H9 (cell line): ENCODE data around the gene TUBB1. TPM values are rescaled to one million over a fixed set of nuclear protein-coding genes. Genes with fewer than 3 reads are reported as not detected.
A peak's percentile ranks its signal among the peaks of the same experiment; 100 is the strongest.

Source experiments
- DNase-seq: peaks from one replicate; pipeline ENCODE4 v3.0.0-alpha.2; 2017
- H2AFZ ChIP-seq: one replicate; pipeline ENCODE4 v1.6.1; 2013; ENCODE audit warnings: mild to moderate bottlenecking, low read length, control low read depth, moderate library complexity
- H2AK5ac ChIP-seq: 2 replicates; pipeline ENCODE4 v1.6.1; 2013; ENCODE audit warnings: low read length, control low read depth, mixed read lengths; ENCODE audit not compliant: insufficient read length
- H2BK120ac ChIP-seq: one replicate; pipeline ENCODE4 v1.6.1; 2013; ENCODE audit warnings: low read depth, mild to moderate bottlenecking, low read length, control low read depth, inconsistent platforms; ENCODE audit not compliant: poor library complexity, severe bottlenecking
- H2BK12ac ChIP-seq: 2 replicates; pipeline ENCODE4 v1.6.1; 2013; ENCODE audit warnings: low read length, control low read depth, mixed read lengths, low read depth; ENCODE audit not compliant: insufficient read length
- H2BK15ac ChIP-seq: 2 replicates; pipeline ENCODE4 v1.6.1; 2013; ENCODE audit warnings: low read depth, low read length, control low read depth
- H2BK20ac ChIP-seq: one replicate; pipeline ENCODE4 v1.6.1; 2013; ENCODE audit warnings: low read depth, mild to moderate bottlenecking, low read length, control low read depth, inconsistent platforms; ENCODE audit not compliant: poor library complexity, severe bottlenecking
- H2BK5ac ChIP-seq: 2 replicates; pipeline ENCODE4 v1.6.1; 2013; ENCODE audit warnings: low read length, control low read depth, mixed read lengths; ENCODE audit not compliant: insufficient read length
- H3K14ac ChIP-seq: 2 replicates; pipeline ENCODE4 v1.6.1; 2013; ENCODE audit warnings: low read length, control low read depth; ENCODE audit not compliant: insufficient read depth
- H3K18ac ChIP-seq: 2 replicates; pipeline ENCODE4 v1.6.1; 2013; ENCODE audit warnings: low read depth, mild to moderate bottlenecking, mixed read lengths, low read length, control low read depth; ENCODE audit not compliant: insufficient read length
- H3K23ac ChIP-seq: 2 replicates; pipeline ENCODE4 v1.6.1; 2013; ENCODE audit warnings: low read length, control low read depth, mixed read lengths, low read depth; ENCODE audit not compliant: insufficient read length
- H3K23me2 ChIP-seq: 2 replicates; pipeline ENCODE4 v1.6.1; 2013; ENCODE audit warnings: low read depth, mild to moderate bottlenecking, mixed read lengths, low read length, control low read depth; ENCODE audit not compliant: insufficient read length, poor library complexity, severe bottlenecking
- H3K27ac ChIP-seq: 2 replicates; pipeline ENCODE4 v1.5.1; 2013; ENCODE audit warnings: low read length, control low read depth, mixed read lengths, low read depth; ENCODE audit not compliant: insufficient read length
- H3K27me3 ChIP-seq: 2 replicates; pipeline ENCODE4 v1.6.1; 2013; ENCODE audit warnings: low read length, control low read depth, inconsistent platforms; ENCODE audit not compliant: insufficient read depth
- H3K4ac ChIP-seq: 2 replicates; pipeline ENCODE4 v1.6.1; 2013; ENCODE audit warnings: low read depth, mild to moderate bottlenecking, control low read depth, inconsistent platforms, low read length, moderate library complexity
- H3K4me1 ChIP-seq: 2 replicates; pipeline ENCODE4 v1.6.1; 2013; ENCODE audit warnings: low read length, control low read depth, inconsistent platforms; ENCODE audit not compliant: insufficient read depth
- H3K4me2 ChIP-seq: 2 replicates; pipeline ENCODE4 v1.6.1; 2013; ENCODE audit warnings: low read length, control low read depth, mixed read lengths; ENCODE audit not compliant: insufficient read length, insufficient read depth
- H3K56ac ChIP-seq: 2 replicates; pipeline ENCODE4 v1.6.1; 2013; ENCODE audit warnings: low read depth, mild to moderate bottlenecking, mixed read lengths, low read length, control low read depth; ENCODE audit not compliant: insufficient read length
- H3K79me1 ChIP-seq: 2 replicates; pipeline ENCODE4 v1.6.1; 2013; ENCODE audit warnings: low read depth, mild to moderate bottlenecking, moderate library complexity, low read length, control low read depth, inconsistent platforms; ENCODE audit not compliant: insufficient read depth, poor library complexity, severe bottlenecking
- H3K79me2 ChIP-seq: 2 replicates; pipeline ENCODE4 v1.6.1; 2013; ENCODE audit warnings: low read length, control low read depth, inconsistent platforms; ENCODE audit not compliant: insufficient read depth
- H3K9ac ChIP-seq: 2 replicates; pipeline ENCODE4 v1.6.1; 2013; ENCODE audit warnings: low read length, control low read depth, mixed read lengths; ENCODE audit not compliant: insufficient read length; ENCODE audit errors: extremely low read depth
- H3K9me3 ChIP-seq: one replicate; pipeline ENCODE4 v1.6.1; 2013; ENCODE audit warnings: low read depth, low read length, inconsistent platforms; ENCODE audit not compliant: control insufficient read depth
- H3T11ph ChIP-seq: one replicate; pipeline ENCODE4 v1.6.1; 2013; ENCODE audit warnings: mild to moderate bottlenecking, low read length, control low read depth, inconsistent platforms
- H4K20me1 ChIP-seq: one replicate; pipeline ENCODE4 v1.6.1; 2013; ENCODE audit not compliant: control insufficient read depth, insufficient read length, insufficient read depth
- H4K5ac ChIP-seq: 2 replicates; pipeline ENCODE4 v1.6.1; 2013; ENCODE audit warnings: low read depth, mild to moderate bottlenecking, mixed read lengths, low read length, control low read depth; ENCODE audit not compliant: insufficient read length
- H4K8ac ChIP-seq: replicated peaks from 2 replicates; pipeline ENCODE4 v1.6.1; 2013; ENCODE audit warnings: low read length, control low read depth, mixed read lengths, low read depth; ENCODE audit not compliant: insufficient read length
- H4K91ac ChIP-seq: 2 replicates; pipeline ENCODE4 v1.6.1; 2013; ENCODE audit warnings: low read depth, mild to moderate bottlenecking, moderate library complexity, mixed read lengths, low read length, control low read depth; ENCODE audit not compliant: insufficient read length
- H3K27ac Mint-ChIP-seq, 3 experiments: 2 replicates in 2 of 3; 3 replicates in 1 of 3; pipeline ENCODE4 v1.8.0; 2020 to 2021; ENCODE audit warnings: mixed read lengths in 3 of 3, mild to moderate bottlenecking in 1 of 3, moderate library complexity in 1 of 3
- H3K27me3 Mint-ChIP-seq: 2 replicates; pipeline ENCODE4 v1.8.0; 2021; ENCODE audit warnings: low read depth, mild to moderate bottlenecking, moderate library complexity, mixed read lengths
- H3K36me3 Mint-ChIP-seq, 3 experiments: 2 replicates in 2 of 3; 3 replicates in 1 of 3; pipeline ENCODE4 v1.8.0; 2020 to 2021; ENCODE audit warnings: low read depth in 3 of 3, mixed read lengths in 3 of 3; ENCODE audit not compliant: insufficient read depth in 1 of 3
- H3K4me1 Mint-ChIP-seq, 2 experiments: 2 replicates each; pipeline ENCODE4 v1.8.0; 2020; ENCODE audit warnings: mixed read lengths in 2 of 2
- H3K4me3 Mint-ChIP-seq, 2 experiments: 2 replicates in 1 of 2; 3 replicates in 1 of 2; pipeline ENCODE4 v1.8.0; 2020 to 2021; ENCODE audit warnings: mild to moderate bottlenecking in 2 of 2, mixed read lengths in 2 of 2, moderate library complexity in 1 of 2
- H3K9me3 Mint-ChIP-seq, 2 experiments: 2 replicates in 1 of 2; 3 replicates in 1 of 2; pipeline ENCODE4 v1.8.0; 2020; ENCODE audit warnings: mild to moderate bottlenecking in 2 of 2, mixed read lengths in 2 of 2, moderate library complexity in 1 of 2
- CTCF ChIP-seq: fragments of 200-600 bp; sonication (generic); conservative IDR thresholded peaks from 3 replicates; pipeline ENCODE4 v1.8.0; 2021; ENCODE audit warnings: antibody characterized with exemption, mild to moderate bottlenecking
- WGBS: extraction: QIAGEN DNeasy Blood & Tissue Kit; methylation state at CpG from one replicate; pipeline ENCODE4 v1.1.7; 2013; ENCODE audit warnings: missing lambda C conversion rate, low lambda C conversion rate, mixed read lengths; ENCODE audit not compliant: insufficient read length; ENCODE audit errors: extremely low coverage; 5-methylcytosine and 5-hydroxymethylcytosine counted together
- total RNA-seq: library from RNA; stranded (reverse); gene quantifications from 2 replicates; pipeline ENCODE4 v1.2.1, GENCODE V29; 2021

Gene TUBB1
- total RNA-seq, 1 experiment from 2014 or later: not detected

DNA sequence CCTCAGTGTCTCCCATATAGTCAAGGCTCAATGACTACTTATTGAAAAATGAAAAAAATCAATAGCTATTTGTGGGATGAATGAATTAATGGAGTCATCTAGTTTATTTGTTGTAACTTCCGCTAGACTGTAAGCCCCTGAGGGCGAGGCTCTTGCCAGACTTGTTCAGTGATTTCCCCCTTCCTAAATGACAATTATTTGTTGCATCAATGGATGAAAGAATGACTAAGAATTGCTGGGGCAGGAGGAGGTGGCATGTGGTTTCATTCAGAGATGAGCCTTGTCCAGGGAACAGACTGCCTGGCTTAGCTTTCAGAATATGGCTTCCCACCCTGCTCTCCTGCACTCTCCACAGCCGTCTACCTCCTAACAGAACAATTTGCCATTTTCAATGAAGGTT is 24.5 kb downstream of the TUBB1 start:
- H3K9ac ChIP-seq: no peak overlapping the region
- no peak for DNase-seq
- no peak overlapping the region for H3T11ph ChIP-seq
- Mint-ChIP-seq H3K4me3 (peak overlapping the region; percentile 33 to 61; a peak in 2 of 5 replicates), H3K36me3 (peaks cover 9 to 17% (median 13%) of the 10 kb centered on the region in 3 experiments; a peak in 6 of 7 replicates), H3K27me3 (peaks cover 15% of the 10 kb centered on the region), H3K9me3 (no peaks in the 10 kb centered on the region; a peak in 1 of 5 replicates), H3K4me1 (peaks cover 13 to 18% of the 10 kb centered on the region in 2 experiments), H3K27ac (no peak overlapping the region)
- no peak overlapping the region for H4K8ac ChIP-seq
- peaks cover 10% of the 10 kb centered on the region for H3K79me2 ChIP-seq
- no peak overlapping the region for H3K4me2 ChIP-seq
- H2AK5ac ChIP-seq: no peak overlapping the region
- H3K27me3 ChIP-seq: no peaks in the 10 kb centered on the region
- no peak overlapping the region for H2AFZ ChIP-seq
- H3K4ac ChIP-seq: no peak overlapping the region
- no peak overlapping the region for H3K23ac ChIP-seq
- H3K4me1 ChIP-seq: no peaks in the 10 kb centered on the region
- H3K79me1 ChIP-seq: no peaks in the 10 kb centered on the region
- H2BK20ac ChIP-seq: no peak overlapping the region
- H4K91ac ChIP-seq: no peak overlapping the region
- WGBS: no CpG with 5 or more reads among the region's 3 CpGs
- H3K18ac ChIP-seq: no peak overlapping the region
- no peak overlapping the region for H3K56ac ChIP-seq
- H3K14ac ChIP-seq: no peak overlapping the region
- H4K5ac ChIP-seq: no peak overlapping the region
- H3K27ac ChIP-seq: no peak overlapping the region
- no peak overlapping the region for H2BK120ac ChIP-seq
- H2BK12ac ChIP-seq: no peak overlapping the region
- H3K23me2 ChIP-seq: peaks cover 9% of the 10 kb centered on the region
- no peak overlapping the region for H2BK5ac ChIP-seq
- no peaks in the 10 kb centered on the region for H4K20me1 ChIP-seq
- H3K9me3 ChIP-seq: no peaks in the 10 kb centered on the region
- H2BK15ac ChIP-seq: no peak overlapping the region
- no peak for TF ChIP-seq CTCF
